Sigmoid colon (tissue), 4 donors: ENCODE measurements around the gene COG5.

ENCODE experiments used
- CTCF ChIP-seq, 4 experiments: fragments of 450-650 bp in 3 of 4; fragments of 200-600 bp in 1 of 4; IDR thresholded peaks; one replicate each; pipeline ENCODE4 v1.5.1; 2016 to 2019; ENCODE audit warnings: antibody characterized with exemption in 4 of 4, mild to moderate bottlenecking in 3 of 4, moderate library complexity in 2 of 4
- EP300 ChIP-seq, 4 donors: sonication (generic); formaldehyde crosslinking; IDR thresholded peaks; one replicate each; pipeline ENCODE4 v1.6.1; 2017; ENCODE audit warnings: antibody characterized with exemption in 4 of 4
- POLR2A ChIP-seq, 2 donors: fragments of 450-650 bp; IDR thresholded peaks; one replicate each; pipeline ENCODE4 v1.6.1; 2016; ENCODE audit warnings: antibody characterized with exemption in 2 of 2, mild to moderate bottlenecking in 2 of 2, moderate library complexity in 2 of 2
- POLR2AphosphoS5 ChIP-seq, 4 donors: sonication (generic); formaldehyde crosslinking; IDR thresholded peaks; one replicate each; pipeline ENCODE4 v1.6.1; 2017; ENCODE audit warnings: antibody characterized with exemption in 4 of 4

GRCh38 chr7:107480932-107481331, 82.8 kb downstream of the COG5 start:
- no peak for TF ChIP-seq POLR2A (IDR thresholded peaks at IDR 0.05)
- no peak for TF ChIP-seq CTCF (IDR thresholded peaks at IDR 0.05)
- no peak for TF ChIP-seq POLR2AphosphoS5 (IDR thresholded peaks at IDR 0.05)
- TF ChIP-seq EP300 (IDR thresholded peaks at IDR 0.05), result no peak
